Fibroblast of skin of left biceps (primary cell): ENCODE results near the gene PRR22.
"Not testable (repeated sequence)": the region's sequence is repeated elsewhere in the genome, so short reads cannot be mapped to it uniquely, and the experiment has no call there.

Experiments used
- DNase-seq, 2 experiments: peaks; one replicate each; pipeline ENCODE4 v3.0.0-alpha.2; 2013; ENCODE audit warnings: low read depth in 2 of 2

Gene PRR22

DNA sequence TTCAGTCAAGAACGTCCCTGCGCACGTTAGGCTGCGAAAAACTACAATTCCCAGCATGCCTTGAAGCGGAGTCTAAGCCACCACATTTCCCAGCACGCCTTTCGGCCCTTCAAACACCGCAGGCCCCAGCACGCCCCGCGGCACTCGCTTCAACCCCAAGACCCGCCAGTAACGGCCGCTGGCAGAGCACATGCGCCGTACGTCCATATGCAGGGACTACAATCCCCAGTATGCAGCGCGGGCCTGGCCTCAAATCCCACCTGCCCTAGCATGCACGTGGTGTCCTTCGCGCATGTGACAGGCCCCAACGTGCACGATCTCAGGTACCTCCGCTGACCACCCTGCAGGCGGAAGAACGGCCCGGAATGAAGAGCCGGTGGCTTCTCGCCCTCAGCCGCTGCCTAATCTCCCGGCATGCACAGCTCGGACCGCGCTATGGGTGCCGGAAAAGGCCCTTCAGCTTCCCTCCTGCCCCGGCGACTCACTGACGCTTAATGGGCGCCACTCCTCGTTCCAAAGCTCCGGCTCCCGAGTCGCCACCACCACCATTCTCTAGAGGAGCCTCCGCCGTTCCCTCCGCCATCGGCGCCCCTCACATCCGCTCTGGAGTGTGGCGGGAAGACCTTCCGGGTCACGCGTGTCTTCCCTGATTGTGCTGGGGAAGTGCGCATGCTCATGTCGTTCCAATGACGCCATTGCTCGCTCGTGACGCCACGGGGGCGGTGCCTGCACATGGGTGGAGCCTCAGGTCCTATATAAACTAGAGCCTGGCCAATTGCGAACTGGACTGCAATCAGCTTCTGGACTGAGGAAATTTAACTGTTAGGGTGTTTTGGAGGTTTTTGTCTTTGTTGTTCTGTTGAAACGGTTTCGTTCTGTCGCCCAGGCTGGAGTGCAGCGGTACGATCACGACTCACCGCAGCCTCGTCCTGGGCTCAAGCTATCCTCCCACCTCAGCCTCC, 6.3 kb upstream of the PRR22 start, which contains the start of gene DUS3L:
DUS3L (minus strand) TSS at position 605 of the 962 bp plus-strand sequence; CDS start at position 583, 22 bp downstream.
- DNase-seq = peak; percentile 94

DNA sequence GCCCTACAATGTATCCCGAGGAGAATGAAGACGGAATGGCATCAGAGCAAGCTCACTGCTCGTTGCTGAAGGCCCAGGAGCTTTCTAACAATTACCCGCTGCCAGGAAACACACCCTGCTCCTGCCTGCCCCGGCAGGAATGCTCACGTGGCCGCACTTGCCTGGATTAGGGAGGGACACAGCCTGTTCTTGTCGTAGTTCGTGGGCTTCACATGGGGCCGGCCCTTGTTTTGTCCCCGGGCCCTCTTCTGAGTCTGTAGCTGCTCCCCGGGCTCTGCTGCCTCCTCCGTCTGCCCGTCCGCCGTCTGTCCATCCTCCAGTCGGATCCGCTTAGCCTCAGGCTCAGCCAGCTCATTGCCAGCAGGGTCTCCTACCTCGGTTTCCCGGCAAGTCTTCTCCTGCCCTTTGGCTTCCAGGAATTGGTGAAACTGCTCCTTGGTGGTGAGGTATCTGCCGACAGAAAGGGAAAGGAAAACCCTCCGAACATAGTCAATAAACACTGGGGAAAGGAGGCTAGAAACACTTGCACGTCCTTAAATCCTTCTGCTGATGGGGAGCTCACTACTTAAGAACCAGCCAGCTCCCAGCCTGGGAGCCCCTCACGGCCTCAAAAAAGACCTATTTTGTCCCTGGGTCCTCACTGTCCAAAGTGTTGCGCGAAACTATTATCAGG, 5.5 kb upstream of the PRR22 start:
- no peak for DNase-seq

- DNase-seq = no peak
Observed at GRCh38 chr19:5789351-5789761, 4.8 kb upstream of the PRR22 start.

GRCh38 chr19:5788422-5788821, 3.9 kb upstream of the PRR22 start:
- no peak for DNase-seq

DNA sequence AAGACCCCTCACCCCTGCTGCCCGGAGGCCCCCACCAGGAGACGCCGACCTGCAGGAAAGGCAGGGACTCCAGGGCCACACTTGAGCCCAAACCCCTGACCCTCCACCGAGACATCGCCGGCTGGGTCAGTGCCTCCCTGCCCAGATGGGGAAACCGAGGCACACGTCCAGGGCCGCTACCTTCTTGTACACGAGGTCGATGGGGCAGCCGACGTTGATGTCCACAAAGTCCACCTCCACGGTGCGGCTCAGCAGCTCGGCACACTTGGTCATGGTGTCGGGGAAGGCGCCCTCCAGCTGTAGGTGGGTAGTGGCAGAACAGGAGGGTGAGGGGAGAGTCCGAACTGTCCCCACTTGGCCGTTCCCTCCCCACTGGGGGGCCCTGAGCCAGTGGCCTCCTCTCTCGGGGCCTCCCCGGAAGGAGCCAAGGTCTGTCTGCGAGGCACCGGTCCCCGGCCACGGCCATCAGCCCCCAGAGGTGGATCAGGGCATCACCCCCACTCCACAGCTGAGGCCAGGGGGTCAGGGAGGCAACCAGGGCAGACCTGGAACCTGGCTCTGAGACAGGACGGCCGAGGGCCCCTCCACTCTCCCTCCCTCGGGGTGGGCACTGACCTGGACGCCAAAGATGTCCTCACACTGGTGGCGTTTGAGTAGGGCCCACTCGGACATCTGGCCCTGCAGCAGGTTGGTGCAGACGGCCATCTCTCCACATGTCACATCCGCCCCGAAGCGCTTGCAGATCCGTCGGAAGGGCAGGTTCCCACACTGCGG, 3.0 kb upstream of the PRR22 start:
- no peak for DNase-seq

- DNase-seq = no peak
Observed at GRCh38 chr19:5786593-5787408, 2.3 kb upstream of the PRR22 start.

DNA sequence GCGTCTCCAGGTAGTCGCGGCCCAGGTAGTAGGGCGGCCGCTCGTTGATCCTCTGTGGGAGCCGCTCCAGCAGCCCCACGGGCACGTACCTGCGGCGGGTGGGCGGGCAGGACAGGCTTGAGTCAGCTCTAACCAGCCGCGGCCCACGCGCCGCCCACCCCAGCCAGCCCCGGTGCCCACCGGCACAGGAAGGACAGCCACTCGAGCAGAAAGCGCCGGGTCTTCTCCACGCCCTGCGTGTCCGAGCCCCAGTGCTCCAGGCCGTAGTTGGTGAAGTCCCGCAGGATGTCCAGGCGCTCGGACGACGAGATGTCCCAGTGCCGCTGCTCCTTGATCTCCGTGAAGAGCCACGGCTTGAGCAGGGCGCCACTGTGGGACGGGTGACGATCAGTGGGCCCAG, 877 bp upstream of the PRR22 start:
- DNase-seq = no peak

GRCh38 chr19:5782945-5783919, 1.3 kb downstream of the PRR22 start:
- no peak for DNase-seq

GRCh38 chr19:5782322-5782721, 2.2 kb downstream of the PRR22 start:
- no peak for DNase-seq

DNA sequence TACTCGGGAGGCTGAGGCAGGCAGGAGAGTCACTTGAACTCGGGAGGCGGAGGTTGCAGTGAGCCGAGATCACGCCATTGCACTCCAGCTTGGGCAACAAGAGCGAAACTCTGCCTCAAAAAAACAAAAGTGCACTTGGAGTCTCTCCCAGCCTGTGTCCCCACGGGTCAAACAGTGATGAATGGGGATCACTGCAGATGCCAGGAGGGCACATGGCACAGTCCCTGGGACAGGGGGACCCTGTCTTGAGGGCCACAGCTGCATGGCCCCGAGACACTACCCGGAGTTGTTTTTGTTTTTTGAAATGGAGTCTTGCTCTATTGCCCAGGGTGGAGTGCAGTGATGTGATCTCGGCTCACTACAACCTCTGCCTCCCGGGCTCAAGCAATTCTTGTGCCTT, 3.6 kb downstream of the PRR22 start:
- DNase-seq = not testable (repeated sequence)

DNA sequence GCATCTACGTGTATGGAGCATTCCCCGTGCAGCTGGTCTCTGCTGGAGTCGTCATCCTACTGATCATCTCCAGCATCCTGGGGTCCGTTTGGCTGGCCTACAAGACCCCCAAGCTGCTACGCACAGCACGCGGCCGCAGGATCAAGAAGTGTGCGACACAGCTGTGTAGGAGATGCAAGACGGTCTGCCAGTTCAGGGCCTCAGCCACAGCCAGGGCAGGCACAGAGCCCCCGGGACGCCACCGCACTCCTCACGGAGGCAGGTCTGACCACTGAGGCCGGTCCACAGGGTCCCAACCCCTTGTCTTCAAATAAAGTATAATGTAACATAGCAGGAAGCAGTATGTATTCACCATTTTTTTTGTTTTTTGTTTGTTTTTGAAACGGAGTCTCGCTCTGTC, 6.1 kb downstream of the PRR22 start:
- DNase-seq = no peak

- DNase-seq = peak; percentile 51 to 62
Observed at GRCh38 chr19:5775668-5776309, 8.8 kb downstream of the PRR22 start.

GRCh38 chr19:5774921-5775320, 9.6 kb downstream of the PRR22 start:
- no peak for DNase-seq

DNA sequence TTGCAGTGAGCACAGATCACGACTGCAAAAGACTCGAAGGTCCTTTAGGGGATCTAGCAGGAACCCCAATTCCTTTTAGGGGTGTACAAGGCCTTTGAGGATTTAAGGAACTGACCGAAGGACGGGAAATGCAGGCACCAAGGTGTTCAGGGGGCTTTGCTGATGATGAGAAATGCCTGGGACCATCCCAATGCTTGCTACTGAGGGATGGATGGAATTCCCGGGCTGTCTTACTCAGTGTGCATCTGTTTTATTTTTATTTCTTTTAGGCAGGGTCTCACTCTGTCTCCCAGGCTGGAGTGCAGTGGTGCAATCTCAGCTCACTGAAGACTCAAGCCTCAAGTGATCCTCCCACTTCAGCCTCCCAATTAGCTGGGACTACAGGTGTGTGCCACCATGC, 11.3 kb downstream of the PRR22 start:
- no peak for DNase-seq

DNA sequence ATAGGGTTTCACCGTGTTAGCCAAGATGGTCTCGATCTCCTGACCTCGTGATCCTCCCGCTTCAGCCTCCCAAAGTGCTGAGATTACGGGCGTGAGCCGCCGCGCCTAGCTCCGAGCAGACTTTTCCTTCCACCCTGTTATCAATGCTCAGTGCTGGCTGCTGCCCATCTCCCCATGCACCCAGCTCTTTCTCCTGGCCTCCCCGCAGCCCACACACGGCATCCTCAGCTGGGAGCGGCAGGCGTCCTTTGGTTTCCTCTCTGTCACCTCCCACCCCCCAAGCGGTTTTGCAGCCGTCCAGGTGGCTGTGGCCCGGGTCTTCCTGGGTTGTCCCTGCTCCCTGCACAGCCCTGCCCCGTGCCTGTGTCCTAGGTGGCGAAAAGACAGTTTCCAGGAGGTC, 12.1 kb downstream of the PRR22 start:
- no peak for DNase-seq

DNA sequence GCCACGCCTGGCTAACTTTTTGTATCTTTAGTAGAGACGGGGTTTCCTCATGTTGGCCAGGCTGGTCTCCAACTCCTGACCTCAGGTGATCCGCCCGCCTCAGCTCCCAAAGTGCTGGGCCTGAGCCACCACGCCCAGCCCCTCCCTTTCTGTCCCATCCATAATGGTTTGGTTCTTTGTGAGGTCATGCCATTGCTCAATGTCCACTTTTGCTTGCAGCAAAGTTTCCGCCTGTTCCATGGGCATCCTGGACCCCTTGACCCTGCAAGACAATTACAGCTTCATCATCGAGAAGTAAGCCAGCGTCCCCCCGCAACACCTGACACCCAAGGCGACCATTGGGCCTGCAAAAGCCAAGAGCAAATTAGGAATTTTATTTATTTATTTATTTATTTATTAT, 16.6 kb downstream of the PRR22 start:
- DNase-seq = no peak

GRCh38 chr19:5765220-5765619, 19.3 kb downstream of the PRR22 start:
- no peak for DNase-seq

GRCh38 chr19:5762608-5763217, 21.8 kb downstream of the PRR22 start:
- no peak for DNase-seq

- DNase-seq = no peak
Observed at GRCh38 chr19:5753743-5754142, 30.8 kb downstream of the PRR22 start.
